HepG2 (cell line): ENCODE measurements around the gene WSB2. TPM values are rescaled to one million over a fixed set of nuclear protein-coding genes. Genes with fewer than 3 reads are reported as not detected.

ENCODE experiments used
- CBX1 ChIP-seq: IDR thresholded peaks from one replicate; pipeline ENCODE4 v1.6.1; 2016; ENCODE audit warnings: antibody characterized with exemption, low read depth
- KAT7 ChIP-seq: IDR thresholded peaks from 2 replicates; pipeline ENCODE4 v1.6.1; 2018; ENCODE audit warnings: borderline replicate concordance, missing compliant biosample characterization
- MTERF4 ChIP-seq: sonication (generic); formaldehyde crosslinking; IDR thresholded peaks from 2 replicates; pipeline ENCODE4 v1.8.0; 2023; ENCODE audit warnings: mild to moderate bottlenecking, missing genetic modification reagents
- SAP130 ChIP-seq: IDR thresholded peaks from 2 replicates; pipeline ENCODE4 v1.6.1; 2016; ENCODE audit warnings: low read depth
- ZC3H13 ChIP-seq: sonication (generic); formaldehyde crosslinking; IDR thresholded peaks from 2 replicates; pipeline ENCODE4 v1.8.1; 2023; ENCODE audit warnings: mild to moderate bottlenecking, missing genetic modification reagents, moderate library complexity
- ZMYM2 ChIP-seq: sonication (generic); formaldehyde crosslinking; IDR thresholded peaks from 2 replicates; pipeline ENCODE4 v1.8.0; 2022; ENCODE audit warnings: mild to moderate bottlenecking, missing genetic modification reagents
- polyA plus RNA-seq, 8 experiments: library from polyadenylated mRNA; depleted of rRNA in 3 of 8; stranded (reverse) in 7 of 8; unstranded in 1 of 8; fragments of >200 nt; fragmentation: Illumina TruSeq in 4 of 8; extraction: Trizol in 4 of 8; gene quantifications; 2 replicates each; pipeline versions ENCODE4 v1.2.1 to v1.2.3, GENCODE V29; 2011 to 2016; ENCODE audit warnings: low read depth in 4 of 8, missing spikeins in 1 of 8, mixed read lengths in 1 of 8; ENCODE audit not compliant: insufficient read depth in 1 of 8
- total RNA-seq, 5 experiments: library from RNA; depleted of rRNA; stranded (reverse); fragments of >200 nt; fragmentation: Illumina TruSeq; extraction: Trizol; gene quantifications; 2 replicates each; pipeline ENCODE4 v1.2.3, GENCODE V29; 2016; ENCODE audit warnings: low read depth in 1 of 5
- TF ChIP-seq, protein P1 (sequence below): sonication (generic); formaldehyde crosslinking; IDR thresholded peaks from 2 replicates; pipeline ENCODE4 v1.9.0; 2022; ENCODE audit warnings: low read depth, missing genetic modification reagents
- TF ChIP-seq, protein P2 (sequence below): sonication (generic); formaldehyde crosslinking; IDR thresholded peaks from 2 replicates; pipeline ENCODE4 v1.4.0; 2020; ENCODE audit warnings: missing genetic modification reagents, borderline replicate concordance

WSB2 gene
- total and polyA plus RNA-seq, 2 of the 13 experiments (the other 11 are each of a cell fraction or from before 2014, with no cell fraction given) = 31.0 to 82.8 TPM

DNA sequence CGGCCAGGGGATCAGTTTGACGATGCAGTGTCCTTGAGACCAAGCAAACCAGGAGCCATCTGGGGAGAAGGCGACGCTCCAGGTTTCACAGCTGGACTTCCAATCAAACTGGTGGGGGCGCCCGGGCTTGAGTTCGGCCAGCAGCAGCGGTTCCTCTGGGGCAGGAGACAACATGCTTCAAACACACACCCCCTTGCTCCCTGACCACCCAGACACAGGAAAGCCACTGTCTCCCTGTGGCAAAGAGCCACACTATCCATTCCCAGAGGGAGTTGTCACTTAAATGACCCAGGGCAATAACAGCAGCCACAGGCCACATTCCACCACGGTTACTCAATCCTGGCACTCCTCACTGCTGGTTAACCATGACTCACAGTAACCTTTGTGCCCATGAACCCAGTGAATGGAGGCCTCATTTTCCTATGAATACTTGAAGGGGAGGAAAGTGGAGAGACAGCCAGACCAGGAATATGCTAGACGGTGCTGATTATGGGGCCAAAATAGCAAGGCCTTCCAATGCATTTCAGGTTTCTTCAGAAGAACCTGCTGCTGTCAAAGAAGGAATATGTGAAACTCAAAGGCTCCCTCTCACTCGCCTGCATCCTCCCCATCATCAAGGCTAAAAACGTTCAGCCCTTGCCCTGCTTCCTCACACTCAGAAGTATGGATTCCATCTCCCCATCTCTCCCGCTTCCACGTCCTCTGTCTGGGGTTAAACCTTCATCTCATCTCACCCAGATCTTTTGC, 8.5 kb downstream of the WSB2 start (continued):
- TF ChIP-seq, protein P1, sequence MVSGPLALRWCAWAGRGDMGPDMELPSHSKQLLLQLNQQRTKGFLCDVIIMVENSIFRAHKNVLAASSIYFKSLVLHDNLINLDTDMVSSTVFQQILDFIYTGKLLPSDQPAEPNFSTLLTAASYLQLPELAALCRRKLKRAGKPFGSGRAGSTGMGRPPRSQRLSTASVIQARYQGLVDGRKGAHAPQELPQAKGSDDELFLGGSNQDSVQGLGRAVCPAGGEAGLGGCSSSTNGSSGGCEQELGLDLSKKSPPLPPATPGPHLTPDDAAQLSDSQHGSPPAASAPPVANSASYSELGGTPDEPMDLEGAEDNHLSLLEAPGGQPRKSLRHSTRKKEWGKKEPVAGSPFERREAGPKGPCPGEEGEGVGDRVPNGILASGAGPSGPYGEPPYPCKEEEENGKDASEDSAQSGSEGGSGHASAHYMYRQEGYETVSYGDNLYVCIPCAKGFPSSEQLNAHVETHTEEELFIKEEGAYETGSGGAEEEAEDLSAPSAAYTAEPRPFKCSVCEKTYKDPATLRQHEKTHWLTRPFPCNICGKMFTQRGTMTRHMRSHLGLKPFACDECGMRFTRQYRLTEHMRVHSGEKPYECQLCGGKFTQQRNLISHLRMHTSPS (CRISPR knock-in tag) = peak; percentile 96
- TF ChIP-seq CBX1 (peak; percentile 53), ZMYM2 (CRISPR knock-in tag) (peak; percentile 98), SAP130 (peak; percentile 98), ZC3H13 (CRISPR knock-in tag) (no peak), MTERF4 (CRISPR knock-in tag) (0 out of 2 replicates have a peak, but pooled peaks have one; percentile 35), KAT7 (peak; percentile 69; the same call in 1 of the 2 replicates)
- TF ChIP-seq, protein P2, sequence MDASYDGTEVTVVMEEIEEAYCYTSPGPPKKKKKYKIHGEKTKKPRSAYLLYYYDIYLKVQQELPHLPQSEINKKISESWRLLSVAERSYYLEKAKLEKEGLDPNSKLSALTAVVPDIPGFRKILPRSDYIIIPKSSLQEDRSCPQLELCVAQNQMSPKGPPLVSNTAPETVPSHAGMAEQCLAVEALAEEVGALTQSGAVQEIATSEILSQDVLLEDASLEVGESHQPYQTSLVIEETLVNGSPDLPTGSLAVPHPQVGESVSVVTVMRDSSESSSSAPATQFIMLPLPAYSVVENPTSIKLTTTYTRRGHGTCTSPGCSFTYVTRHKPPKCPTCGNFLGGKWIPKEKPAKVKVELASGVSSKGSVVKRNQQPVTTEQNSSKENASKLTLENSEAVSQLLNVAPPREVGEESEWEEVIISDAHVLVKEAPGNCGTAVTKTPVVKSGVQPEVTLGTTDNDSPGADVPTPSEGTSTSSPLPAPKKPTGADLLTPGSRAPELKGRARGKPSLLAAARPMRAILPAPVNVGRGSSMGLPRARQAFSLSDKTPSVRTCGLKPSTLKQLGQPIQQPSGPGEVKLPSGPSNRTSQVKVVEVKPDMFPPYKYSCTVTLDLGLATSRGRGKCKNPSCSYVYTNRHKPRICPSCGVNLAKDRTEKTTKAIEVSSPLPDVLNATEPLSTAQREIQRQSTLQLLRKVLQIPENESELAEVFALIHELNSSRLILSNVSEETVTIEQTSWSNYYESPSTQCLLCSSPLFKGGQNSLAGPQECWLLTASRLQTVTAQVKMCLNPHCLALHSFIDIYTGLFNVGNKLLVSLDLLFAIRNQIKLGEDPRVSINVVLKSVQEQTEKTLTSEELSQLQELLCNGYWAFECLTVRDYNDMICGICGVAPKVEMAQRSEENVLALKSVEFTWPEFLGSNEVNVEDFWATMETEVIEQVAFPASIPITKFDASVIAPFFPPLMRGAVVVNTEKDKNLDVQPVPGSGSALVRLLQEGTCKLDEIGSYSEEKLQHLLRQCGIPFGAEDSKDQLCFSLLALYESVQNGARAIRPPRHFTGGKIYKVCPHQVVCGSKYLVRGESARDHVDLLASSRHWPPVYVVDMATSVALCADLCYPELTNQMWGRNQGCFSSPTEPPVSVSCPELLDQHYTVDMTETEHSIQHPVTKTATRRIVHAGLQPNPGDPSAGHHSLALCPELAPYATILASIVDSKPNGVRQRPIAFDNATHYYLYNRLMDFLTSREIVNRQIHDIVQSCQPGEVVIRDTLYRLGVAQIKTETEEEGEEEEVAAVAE (CRISPR knock-in tag) = peak; percentile 85; the same call in 1 of the 2 replicates
